Stimulated activated CD8-positive, alpha-beta memory T cell treated with anti-CD3 and anti-CD28 coated beads, Interleukin-4, amount 100 ng/mL, for 48 hours (primary cell): ENCODE results near the gene CUBN.
"Not testable (repeated sequence)": the region's sequence is repeated elsewhere in the genome, so short reads cannot be mapped to it uniquely, and the experiment has no call there.

Experiments
- DNase-seq: peaks from one replicate; pipeline ENCODE4 v3.0.0-alpha.2; 2020

CUBN gene

GRCh38 chr10:17140386-17140761 lies 10.8 kb upstream of the CUBN start:
- no peak for DNase-seq

DNA sequence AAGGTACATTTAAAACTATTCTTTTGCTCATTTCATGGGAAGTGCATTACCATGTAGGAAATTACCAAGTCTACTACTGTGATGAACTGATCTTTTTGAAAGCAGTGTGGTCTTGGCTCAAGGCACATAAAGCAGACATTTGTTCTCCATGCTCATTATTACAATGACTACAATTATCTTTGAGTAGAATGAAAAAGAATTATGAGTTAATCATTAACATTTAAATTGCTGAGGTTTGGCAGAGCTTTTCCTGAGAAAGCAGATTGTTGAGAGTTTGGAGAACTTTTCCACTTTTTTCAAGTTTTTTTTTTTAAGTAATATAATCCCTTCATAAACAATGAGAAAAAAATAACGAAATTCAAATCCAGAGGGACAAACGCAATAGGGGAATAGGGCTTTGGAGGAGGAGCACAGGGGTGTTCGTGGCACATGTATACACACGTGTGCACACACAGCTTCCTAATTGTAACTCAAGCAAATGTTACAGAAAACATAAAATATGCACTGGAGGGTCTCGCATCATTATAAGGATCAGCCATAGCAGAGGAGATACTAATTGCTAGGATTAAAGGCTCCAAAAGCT lies 8.9 kb upstream of the CUBN start:
- DNase-seq, result no peak

GRCh38 chr10:17134737-17135260 lies 5.2 kb upstream of the CUBN start:
- DNase-seq, result no peak

DNA sequence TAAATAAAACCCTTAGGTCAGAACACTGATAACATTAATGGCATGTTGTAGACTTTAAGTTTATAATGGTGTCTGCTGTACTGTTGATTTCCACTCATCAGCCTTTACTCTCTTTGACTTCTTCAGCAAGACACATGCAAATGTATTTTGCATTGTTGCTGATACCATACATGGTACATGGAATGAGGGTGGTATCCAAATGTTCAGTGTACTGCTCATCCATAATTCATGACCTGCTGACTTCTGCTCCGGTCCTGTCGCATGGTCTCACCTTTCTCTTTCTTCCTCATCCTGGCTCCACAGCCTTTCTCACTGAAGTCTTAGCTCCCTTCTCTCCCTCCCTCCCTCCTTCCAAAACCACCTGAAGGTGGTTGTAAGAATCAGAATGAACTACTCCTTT lies 4.7 kb upstream of the CUBN start:
- DNase-seq, result no peak

GRCh38 chr10:17128261-17128660 lies 1.4 kb downstream of the CUBN start:
- no peak for DNase-seq

- DNase-seq, result no peak
Measured at GRCh38 chr10:17126327-17126726, 3.3 kb downstream of the CUBN start.

DNA sequence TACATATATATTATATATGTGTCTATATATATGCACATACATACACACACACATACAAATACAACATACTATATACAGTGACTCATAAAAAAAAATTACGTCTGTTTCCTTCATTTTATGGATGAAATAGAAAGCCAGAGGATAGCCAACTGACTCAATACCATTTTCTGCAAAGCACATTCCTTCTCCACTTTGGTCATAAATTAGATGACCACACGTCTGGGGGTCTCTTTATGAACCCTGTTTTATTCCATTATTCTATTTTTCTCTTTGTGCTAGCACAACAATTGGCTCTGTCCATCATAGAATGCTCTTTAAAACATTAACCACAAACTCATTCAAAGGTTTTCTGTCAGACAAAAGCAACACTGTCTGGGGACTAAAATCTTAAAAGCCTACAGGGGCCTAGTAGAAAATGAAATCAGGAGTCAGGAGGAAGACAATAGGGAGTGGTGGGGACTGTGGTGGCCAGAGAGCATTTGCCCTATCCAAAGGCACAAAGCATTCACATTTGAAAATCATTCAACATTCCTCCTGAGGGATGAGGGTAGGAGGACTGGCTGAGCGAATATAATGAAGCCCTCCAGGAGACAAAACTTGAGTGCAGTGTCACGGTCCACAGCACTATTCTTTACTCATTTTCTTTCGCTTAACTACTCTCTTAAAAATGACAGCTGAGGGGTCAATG lies 4.3 kb downstream of the CUBN start:
- DNase-seq, result no peak

- DNase-seq, result no peak
Measured at GRCh38 chr10:17123961-17124360, 5.7 kb downstream of the CUBN start.

GRCh38 chr10:17122726-17123661 lies 6.6 kb downstream of the CUBN start:
- no peak for DNase-seq

DNA sequence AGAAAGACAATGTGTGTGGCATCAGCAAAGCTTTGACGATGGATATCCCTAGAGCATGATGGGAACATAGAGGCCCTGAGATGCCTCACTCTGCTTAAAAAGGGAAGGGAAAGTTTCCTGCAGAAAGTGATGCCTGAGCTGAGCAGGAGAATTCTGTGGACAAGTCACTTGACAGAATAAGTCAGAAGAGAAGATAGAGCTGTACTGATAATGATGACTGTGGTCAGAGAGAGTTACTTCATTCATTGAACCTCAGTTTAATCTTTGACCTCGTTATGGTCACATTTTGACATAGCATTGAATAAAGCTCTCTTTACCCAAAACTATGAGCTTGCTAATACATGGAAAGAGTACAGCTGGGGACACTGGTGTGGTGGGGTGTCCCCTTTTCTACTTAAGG lies 7.6 kb downstream of the CUBN start:
- no peak for DNase-seq

- DNase-seq, result no peak
Measured at GRCh38 chr10:17120694-17121093, 8.9 kb downstream of the CUBN start.

GRCh38 chr10:17119845-17120244 lies 9.8 kb downstream of the CUBN start:
- DNase-seq, result no peak

DNA sequence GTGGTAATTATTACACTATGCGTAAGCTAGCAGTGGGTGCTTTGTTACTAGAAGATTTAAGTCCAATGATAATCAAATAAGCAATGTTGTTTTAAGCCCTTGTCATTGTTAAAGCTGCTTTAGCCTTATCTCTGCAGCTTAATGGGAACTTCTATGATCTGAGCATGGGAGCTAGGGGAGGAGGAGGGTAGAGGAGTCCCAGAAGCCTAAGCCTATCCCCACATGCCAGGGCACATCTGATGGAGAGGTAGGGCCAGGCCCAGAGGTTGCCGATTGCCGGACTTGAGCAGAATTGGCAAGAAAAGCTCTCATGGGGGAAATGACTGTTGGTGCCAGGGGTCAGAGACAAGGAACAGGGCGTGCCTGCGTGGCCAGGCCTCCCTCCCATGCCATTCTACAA lies 13.4 kb downstream of the CUBN start:
- DNase-seq, result no peak

- DNase-seq, result no peak
Measured at GRCh38 chr10:17115683-17116082, 13.9 kb downstream of the CUBN start.

DNA sequence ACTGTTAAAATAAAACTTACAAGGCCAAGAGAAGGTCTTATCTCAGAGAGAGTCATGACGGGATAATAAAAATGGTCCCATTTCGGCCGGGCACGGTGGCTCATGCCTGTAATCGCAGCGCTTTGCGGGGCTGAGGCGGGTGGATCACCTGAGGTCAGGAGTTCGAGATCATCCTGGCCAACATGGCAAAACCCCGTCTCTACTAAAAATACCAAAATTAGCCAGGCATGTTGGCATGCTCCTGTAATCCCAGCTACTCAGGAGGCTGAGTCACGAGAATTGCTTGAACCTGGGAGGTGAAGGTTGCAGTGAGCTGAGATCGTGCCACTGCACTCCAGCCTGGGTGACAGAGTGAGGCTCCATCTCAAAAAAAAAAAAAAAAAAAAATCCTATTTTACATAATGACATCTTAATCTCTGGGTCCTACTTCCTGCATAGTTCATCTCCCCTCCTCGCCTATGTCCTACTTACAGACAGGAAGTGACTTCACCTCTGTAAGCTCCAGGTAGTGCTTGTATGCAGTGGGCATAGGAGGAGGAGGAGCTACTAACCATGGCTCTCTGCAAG lies 14.7 kb downstream of the CUBN start:
- not testable (repeated sequence) for DNase-seq

- DNase-seq, result no peak
Measured at GRCh38 chr10:17113889-17114540, 15.6 kb downstream of the CUBN start.

- DNase-seq, result no peak
Measured at GRCh38 chr10:17113346-17113745, 16.3 kb downstream of the CUBN start.

GRCh38 chr10:17112566-17112965 lies 17.0 kb downstream of the CUBN start:
- no peak for DNase-seq

DNA sequence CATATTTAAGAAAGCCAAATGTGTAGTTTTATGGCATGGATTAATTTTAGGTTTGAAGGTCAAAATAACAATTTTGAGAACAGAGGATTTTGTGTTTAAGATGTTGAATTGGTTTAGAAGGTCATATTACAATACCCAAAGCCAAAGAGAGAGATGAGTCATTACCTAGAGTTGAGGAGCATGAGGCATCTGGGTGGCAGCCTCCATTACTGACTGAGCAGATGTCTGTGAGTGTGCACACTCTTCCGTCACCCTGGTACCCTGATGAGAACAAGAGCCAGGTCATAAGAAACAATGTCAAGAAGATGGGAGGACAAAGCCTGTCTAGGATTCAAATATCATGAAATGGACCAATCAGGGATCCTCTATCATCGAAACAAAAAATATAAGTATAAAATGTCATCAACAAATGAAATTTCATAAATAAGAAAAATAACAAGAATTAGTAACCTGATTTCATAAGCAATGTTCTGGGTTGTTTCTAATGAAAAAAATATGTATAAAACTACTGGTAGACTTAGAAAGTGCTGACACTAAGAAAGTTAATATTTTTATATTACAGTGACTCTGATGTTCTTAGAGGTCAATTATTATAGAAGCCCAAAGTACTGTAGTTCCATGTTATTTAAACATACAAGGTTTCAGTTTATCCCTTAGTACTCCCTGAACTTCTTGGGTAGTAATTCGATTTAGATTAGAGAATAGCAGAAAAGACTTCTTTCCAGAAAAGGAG lies 20.0 kb downstream of the CUBN start:
- DNase-seq, result no peak

- no peak for DNase-seq
Measured at GRCh38 chr10:17109046-17109445, 20.6 kb downstream of the CUBN start.

DNA sequence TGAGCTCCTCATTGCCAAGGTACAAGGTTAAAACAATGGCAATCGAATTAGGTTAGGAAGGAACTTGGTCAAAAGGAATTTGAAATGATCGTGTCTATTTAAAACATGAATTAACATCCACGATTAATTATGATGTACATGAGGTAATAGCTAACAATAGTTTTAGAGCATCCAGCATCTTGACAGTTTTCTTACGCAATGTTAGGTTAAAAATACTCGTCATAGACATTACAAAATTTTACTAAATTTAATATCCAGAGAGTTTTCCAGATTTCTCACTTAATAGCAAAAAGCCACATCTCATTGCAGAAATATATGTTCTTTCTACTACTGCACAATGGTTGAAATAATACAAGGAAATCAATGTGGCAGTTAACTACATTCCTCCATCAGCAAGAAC lies 22.6 kb downstream of the CUBN start:
- no peak for DNase-seq

- DNase-seq, result no peak
Measured at GRCh38 chr10:17101910-17102266, 27.7 kb downstream of the CUBN start.
